Left lung (tissue), 10 donors: ENCODE results near the gene SZRD1. TPM values are rescaled to one million over a fixed set of nuclear protein-coding genes. Genes with fewer than 3 reads are reported as not detected.

Experiments used
- ATAC-seq: fragments of 200-7000 bp; cut with Tn5 transposase; one replicate; pipeline ENCODE4 v1.9.1; 2020; ENCODE audit warnings: moderate library complexity
- DNase-seq, 4 donors: peaks; one replicate each; pipeline ENCODE4 v3.0.0-alpha.2; 2013 to 2020
- H3K27ac ChIP-seq, 2 donors: fragments of 200-600 bp; sonication (generic) in 1 of 2; one replicate each; pipeline versions ENCODE4 v1.5.0 to v1.8.0; 2020 to 2021
- H3K27me3 ChIP-seq, 2 donors: fragments of 200-600 bp; sonication (generic) in 1 of 2; one replicate each; pipeline versions ENCODE4 v1.5.0 to v1.8.0; 2020 to 2021
- H3K36me3 ChIP-seq, 2 donors: fragments of 200-600 bp; sonication (generic) in 1 of 2; one replicate each; pipeline versions ENCODE4 v1.5.0 to v1.8.0; 2020 to 2021
- H3K4me1 ChIP-seq, 2 donors: fragments of 200-600 bp; one replicate each; pipeline ENCODE4 v1.8.0; 2021
- H3K4me3 ChIP-seq, 2 donors: fragments of 200-600 bp; sonication (generic) in 1 of 2; one replicate each; pipeline versions ENCODE4 v1.5.0 to v1.8.0; 2020 to 2021; ENCODE audit warnings: mild to moderate bottlenecking in 1 of 2
- H3K9me3 ChIP-seq, 2 donors: fragments of 200-600 bp; sonication (generic) in 1 of 2; one replicate each; pipeline versions ENCODE4 v1.5.0 to v1.8.0; 2020 to 2021
- intact Hi-C, 2 donors: fragments of 100-400 bp; cut with DNase I; formaldehyde crosslinking; loops; one replicate each; pipeline versions ENCODE4 v1.11.2 to v1.14.2; 2022
- polyA plus RNA-seq, 6 donors: library from polyadenylated mRNA; unstranded; fragments of 120-200 nt; gene quantifications; one replicate each; pipeline ENCODE4 v1.2.1, GENCODE V29; 2013; ENCODE audit not compliant: insufficient read length in 6 of 6
- total RNA-seq, 2 donors: library from RNA; stranded (reverse); fragmentation: NEBNext Ultra II Directional; extraction: Animal tissue kit (Norgen Biotek cat#: 25700); gene quantifications; one replicate each; pipeline ENCODE4 v1.2.1, GENCODE V29; 2021
- TF ChIP-seq, protein P1 (sequence below), 2 donors: fragments of 200-600 bp; sonication (generic) in 1 of 2; IDR thresholded peaks; one replicate each; pipeline versions ENCODE4 v1.5.0 to v1.8.0; 2021; ENCODE audit warnings: antibody characterized with exemption in 2 of 2
- donor health status: DM: no; HTN: yes; CAD: no.
- donor health status: DM: no; HTN: no; CAD: no.

Gene SZRD1
- total and polyA plus RNA-seq, 8 donors, result 69.9 to 134 (median 94.9) TPM

DNA sequence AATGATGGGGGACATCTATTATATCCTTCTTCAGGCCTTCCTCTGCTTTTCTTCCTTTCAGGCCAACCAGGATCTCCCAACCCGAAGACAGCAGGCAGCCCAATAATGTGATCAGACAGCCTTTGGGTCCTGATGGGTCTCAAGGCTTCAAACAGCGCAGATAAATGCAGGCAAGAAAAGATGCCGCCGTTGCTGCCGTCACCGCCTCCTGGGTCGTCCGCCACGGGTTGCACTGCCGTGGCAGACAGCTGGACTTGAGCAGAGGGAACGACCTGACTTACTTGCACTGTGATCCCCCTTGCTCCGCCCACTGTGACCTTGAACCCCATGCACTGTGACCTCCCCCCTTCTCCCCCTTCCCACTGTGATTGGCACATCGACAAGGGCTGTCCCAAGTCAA lies 27.9 kb downstream of the SZRD1 start:
- TF ChIP-seq, protein P1, sequence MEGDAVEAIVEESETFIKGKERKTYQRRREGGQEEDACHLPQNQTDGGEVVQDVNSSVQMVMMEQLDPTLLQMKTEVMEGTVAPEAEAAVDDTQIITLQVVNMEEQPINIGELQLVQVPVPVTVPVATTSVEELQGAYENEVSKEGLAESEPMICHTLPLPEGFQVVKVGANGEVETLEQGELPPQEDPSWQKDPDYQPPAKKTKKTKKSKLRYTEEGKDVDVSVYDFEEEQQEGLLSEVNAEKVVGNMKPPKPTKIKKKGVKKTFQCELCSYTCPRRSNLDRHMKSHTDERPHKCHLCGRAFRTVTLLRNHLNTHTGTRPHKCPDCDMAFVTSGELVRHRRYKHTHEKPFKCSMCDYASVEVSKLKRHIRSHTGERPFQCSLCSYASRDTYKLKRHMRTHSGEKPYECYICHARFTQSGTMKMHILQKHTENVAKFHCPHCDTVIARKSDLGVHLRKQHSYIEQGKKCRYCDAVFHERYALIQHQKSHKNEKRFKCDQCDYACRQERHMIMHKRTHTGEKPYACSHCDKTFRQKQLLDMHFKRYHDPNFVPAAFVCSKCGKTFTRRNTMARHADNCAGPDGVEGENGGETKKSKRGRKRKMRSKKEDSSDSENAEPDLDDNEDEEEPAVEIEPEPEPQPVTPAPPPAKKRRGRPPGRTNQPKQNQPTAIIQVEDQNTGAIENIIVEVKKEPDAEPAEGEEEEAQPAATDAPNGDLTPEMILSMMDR (IDR thresholded peaks at IDR 0.05), result no peak
- H3K4me1 ChIP-seq, result peaks cover 5 to 46% of the 10 kb centered on the region in 2 donors
- no peak overlapping the region for H3K27ac ChIP-seq
- no peak overlapping the region for H3K4me3 ChIP-seq
- DNase-seq, result no peak
- no peaks in the 10 kb centered on the region for H3K9me3 ChIP-seq
- H3K36me3 ChIP-seq, result peaks cover 0 to 70% of the 10 kb centered on the region in 2 donors
- intact Hi-C loops, result no loop called here
- no peak for ATAC-seq
- no peaks in the 10 kb centered on the region for H3K27me3 ChIP-seq

DNA sequence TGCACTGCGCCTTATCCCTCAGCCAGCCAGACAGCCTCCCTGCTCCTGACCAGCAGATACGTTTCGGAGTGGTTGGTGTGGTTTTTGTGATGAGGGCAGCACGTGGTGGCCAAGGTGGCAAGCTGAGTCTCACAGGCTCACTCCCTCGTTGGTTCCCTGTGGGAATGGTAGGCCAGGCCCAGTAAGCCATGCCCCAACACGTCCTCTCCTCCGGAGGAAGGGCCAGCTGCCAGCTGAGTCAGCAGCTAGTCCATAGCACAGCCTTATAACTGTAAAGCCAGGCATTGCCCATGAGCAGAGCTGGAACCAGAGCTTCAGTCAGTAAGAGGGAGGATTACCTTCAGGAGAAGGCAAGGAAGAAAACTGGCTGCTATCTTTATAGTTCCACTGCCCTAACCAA lies 29.5 kb downstream of the SZRD1 start:
- H3K36me3 ChIP-seq, result peaks cover 0 to 75% of the 10 kb centered on the region in 2 donors
- H3K4me1 ChIP-seq, result peaks cover 5 to 30% of the 10 kb centered on the region in 2 donors
- ATAC-seq (peak; percentile 59), DNase-seq (peak in 1 of 4 donors; percentile 63)
- no peaks in the 10 kb centered on the region for H3K27me3 ChIP-seq
- intact Hi-C loops, result no loop called here
- H3K4me3 ChIP-seq, result no peak overlapping the region
- no peaks in the 10 kb centered on the region for H3K9me3 ChIP-seq
- TF ChIP-seq, protein P1 (IDR thresholded peaks at IDR 0.05), result no peak
- H3K27ac ChIP-seq, result no peak overlapping the region

DNA sequence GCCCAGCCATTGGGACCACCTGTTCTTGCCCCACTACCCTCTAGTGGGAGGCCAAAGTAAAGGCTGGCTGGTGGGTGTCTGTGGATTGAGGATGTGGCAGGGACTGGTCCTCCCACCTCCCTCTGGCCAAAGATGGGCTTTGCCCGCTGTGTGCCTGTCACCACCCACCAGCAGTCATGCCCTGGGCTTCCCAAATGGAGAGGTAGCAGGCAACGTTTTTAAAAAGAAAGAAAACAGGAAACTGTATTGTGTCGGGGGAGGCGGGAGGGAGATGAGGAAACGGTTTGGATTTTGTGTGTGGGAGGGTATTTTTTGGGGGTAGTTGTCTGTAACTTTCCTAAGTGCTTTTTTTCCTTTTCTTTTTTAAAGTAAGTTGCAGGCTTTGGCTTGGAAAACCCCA lies 30.1 kb downstream of the SZRD1 start:
- ATAC-seq, result no peak
- TF ChIP-seq, protein P1 (IDR thresholded peaks at IDR 0.05), result no peak
- DNase-seq, result no peak
- intact Hi-C loops, result no loop called here
- H3K9me3 ChIP-seq, result no peaks in the 10 kb centered on the region
- H3K4me3 ChIP-seq, result no peak overlapping the region
- H3K27ac ChIP-seq, result no peak overlapping the region
- peaks cover 5 to 24% of the 10 kb centered on the region in 2 donors for H3K4me1 ChIP-seq
- H3K27me3 ChIP-seq, result no peaks in the 10 kb centered on the region
- peaks cover 0 to 75% of the 10 kb centered on the region in 2 donors for H3K36me3 ChIP-seq

DNA sequence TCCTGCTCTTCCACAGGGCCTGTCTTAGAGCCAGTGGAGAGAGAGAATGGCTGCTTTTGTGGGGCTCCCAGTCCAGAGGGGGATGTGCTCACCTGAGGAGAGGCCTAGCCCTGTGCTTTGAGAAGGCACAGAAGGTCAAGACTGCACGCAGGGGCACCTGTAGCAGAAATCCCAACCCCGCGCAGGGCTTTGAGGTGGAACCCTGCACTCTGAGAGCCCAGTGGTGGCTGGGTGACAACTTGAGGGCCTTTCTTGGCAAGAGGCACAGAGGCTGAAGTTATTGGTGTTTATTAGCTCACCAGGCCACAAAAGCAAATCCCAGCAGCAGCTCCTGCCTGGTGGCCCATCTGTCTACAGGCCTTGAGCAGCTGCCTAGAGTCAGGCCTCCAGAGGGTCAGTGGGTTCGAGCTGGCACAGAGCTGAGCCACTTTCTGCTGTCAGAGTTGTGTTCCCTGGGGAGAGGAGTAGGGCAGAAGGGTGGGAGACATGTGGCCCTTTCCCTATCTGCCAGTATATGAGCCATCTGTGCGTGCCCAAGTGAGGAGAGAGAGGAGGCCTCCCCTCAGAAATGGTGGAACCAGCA lies 31.4 kb downstream of the SZRD1 start:
- Histone ChIP-seq H3K9me3 (no peaks in the 10 kb centered on the region), H3K4me3 (no peak overlapping the region), H3K27me3 (no peaks in the 10 kb centered on the region), H3K36me3 (peaks cover 0 to 68% of the 10 kb centered on the region in 2 donors), H3K27ac (no peak overlapping the region), H3K4me1 (peaks cover 0 to 16% of the 10 kb centered on the region in 2 donors)
- DNase-seq, result no peak
- ATAC-seq, result no peak
- TF ChIP-seq, protein P1 (IDR thresholded peaks at IDR 0.05), result no peak
- intact Hi-C loops, result no loop called here

DNA sequence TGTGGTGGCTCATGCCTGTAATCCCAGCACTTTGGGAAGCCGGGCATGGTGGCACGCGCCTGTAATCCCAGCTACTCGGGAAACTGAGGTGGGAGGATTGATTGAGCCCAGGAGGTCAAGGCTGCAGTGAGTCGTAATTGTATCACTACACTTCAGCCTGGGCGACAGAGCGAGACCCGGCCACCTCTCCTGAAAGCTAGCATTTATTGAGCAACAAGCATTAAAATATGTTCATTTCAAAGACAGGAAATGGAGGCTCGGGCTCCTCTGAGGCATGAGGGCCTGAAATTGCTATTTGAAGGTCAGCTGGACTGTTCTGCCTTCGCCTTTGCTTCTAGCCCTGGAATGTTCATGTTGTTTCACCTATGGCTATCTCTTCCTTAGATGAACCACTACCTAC lies 35.7 kb downstream of the SZRD1 start:
- TF ChIP-seq, protein P1 (IDR thresholded peaks at IDR 0.05), result no peak

More for the DNA sequence above, 35.7 kb downstream of the SZRD1 start:
- H3K4me3 ChIP-seq, result no peak overlapping the region
- DNase-seq (no peak), ATAC-seq (no peak)
- peaks cover 0 to 27% of the 10 kb centered on the region in 2 donors for H3K36me3 ChIP-seq
- H3K27ac ChIP-seq, result no peak overlapping the region
- intact Hi-C loops, result no loop called here
- no peaks in the 10 kb centered on the region for H3K4me1 ChIP-seq
- no peaks in the 10 kb centered on the region for H3K27me3 ChIP-seq
- H3K9me3 ChIP-seq, result no peaks in the 10 kb centered on the region
